H1 (cell line): ENCODE data around the gene PAOX. TPM values are rescaled to one million over a fixed set of nuclear protein-coding genes. Genes with fewer than 3 reads are reported as not detected.

Experiments
- CHD1 ChIP-seq: IDR thresholded peaks from 2 replicates; pipeline ENCODE4 v1.6.1; 2012; ENCODE audit warnings: low read depth, low read length, improper control_type of control experiment
- CREB1 ChIP-seq: IDR thresholded peaks from 2 replicates; pipeline ENCODE4 v1.6.1; 2012; ENCODE audit warnings: inconsistent platforms
- HDAC6 ChIP-seq: IDR thresholded peaks from one replicate; pipeline ENCODE4 v1.7.1; 2012; ENCODE audit warnings: low read depth, mild to moderate bottlenecking, inconsistent platforms, low read length, moderate library complexity
- RBBP5 ChIP-seq: IDR thresholded peaks from 2 replicates; pipeline ENCODE4 v1.7.1; 2012; ENCODE audit warnings: low read depth, mild to moderate bottlenecking, inconsistent platforms, low read length, moderate library complexity, borderline replicate concordance
- RXRA ChIP-seq: IDR thresholded peaks from 2 replicates; pipeline ENCODE4 v1.6.1; 2011; ENCODE audit warnings: low read depth, mild to moderate bottlenecking, low read length, moderate library complexity; ENCODE audit not compliant: insufficient read depth
- SIX5 ChIP-seq: IDR thresholded peaks from 2 replicates; pipeline ENCODE4 v1.6.1; 2011; ENCODE audit warnings: mild to moderate bottlenecking, low read depth, low read length
- polyA plus RNA-seq, 7 experiments: library from polyadenylated mRNA; depleted of rRNA in 3 of 7; stranded (reverse) in 5 of 7; unstranded in 2 of 7; fragments of >200 nt in 5 of 7; fragments of 200-250 nt in 2 of 7; gene quantifications; 1 replicate in 5 of 7; 2 replicates in 1 of 7; 4 replicates in 1 of 7; pipeline versions ENCODE4 v1.2.1 to v1.2.3, GENCODE V29; 2011 to 2013; ENCODE audit warnings: missing spikeins in 2 of 7, mixed read lengths in 2 of 7
- total RNA-seq: library from RNA; stranded (reverse); fragmentation: NEBNext Ultra II Directional; extraction: Animal tissue kit (Norgen Biotek cat#: 25700); gene quantifications from 2 replicates; pipeline ENCODE4 v1.2.1, GENCODE V29; 2021

PAOX gene
- total and polyA plus RNA-seq, 2 of the 8 experiments (the other 6 are each of a cell fraction or from before 2014, with no cell fraction given): 3.7 to 4.3 TPM

- TF ChIP-seq CHD1 (no peak), CREB1 (no peak), SIX5 (no peak), RXRA (no peak), HDAC6 (no peak), RBBP5 (no peak)
These were observed 17.8 kb upstream of the PAOX start (continued) for GRCh38 chr10:133361227-133361626.
